ENCODE data around the gene CRYGD.

CRYGD gene

DNA sequence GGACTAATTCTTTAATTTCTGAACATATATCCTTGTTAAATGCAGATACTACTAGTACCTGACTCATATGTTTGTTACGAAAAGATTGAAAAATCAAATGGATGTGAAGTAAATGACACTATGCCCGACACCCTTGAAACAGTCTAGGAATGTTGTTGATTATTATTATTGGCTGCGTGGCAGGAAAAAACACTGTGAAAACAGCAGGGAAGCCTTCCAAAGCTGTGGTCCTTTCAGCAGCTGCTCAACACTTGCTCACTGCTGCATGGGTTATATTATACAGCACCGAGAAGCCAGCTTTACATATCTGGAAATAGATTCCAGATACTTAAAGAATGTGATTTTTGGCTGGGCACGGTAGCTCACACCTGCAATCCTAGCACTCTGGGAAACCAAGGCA is 26.5 kb downstream of the CRYGD start:
- H3K4me3 ChIP-seq (replicated peaks; ENCODE audit: low read depth, low read length), result no peak overlapping the region
- TF ChIP-seq, protein P1, sequence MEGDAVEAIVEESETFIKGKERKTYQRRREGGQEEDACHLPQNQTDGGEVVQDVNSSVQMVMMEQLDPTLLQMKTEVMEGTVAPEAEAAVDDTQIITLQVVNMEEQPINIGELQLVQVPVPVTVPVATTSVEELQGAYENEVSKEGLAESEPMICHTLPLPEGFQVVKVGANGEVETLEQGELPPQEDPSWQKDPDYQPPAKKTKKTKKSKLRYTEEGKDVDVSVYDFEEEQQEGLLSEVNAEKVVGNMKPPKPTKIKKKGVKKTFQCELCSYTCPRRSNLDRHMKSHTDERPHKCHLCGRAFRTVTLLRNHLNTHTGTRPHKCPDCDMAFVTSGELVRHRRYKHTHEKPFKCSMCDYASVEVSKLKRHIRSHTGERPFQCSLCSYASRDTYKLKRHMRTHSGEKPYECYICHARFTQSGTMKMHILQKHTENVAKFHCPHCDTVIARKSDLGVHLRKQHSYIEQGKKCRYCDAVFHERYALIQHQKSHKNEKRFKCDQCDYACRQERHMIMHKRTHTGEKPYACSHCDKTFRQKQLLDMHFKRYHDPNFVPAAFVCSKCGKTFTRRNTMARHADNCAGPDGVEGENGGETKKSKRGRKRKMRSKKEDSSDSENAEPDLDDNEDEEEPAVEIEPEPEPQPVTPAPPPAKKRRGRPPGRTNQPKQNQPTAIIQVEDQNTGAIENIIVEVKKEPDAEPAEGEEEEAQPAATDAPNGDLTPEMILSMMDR (IDR thresholded peaks at IDR 0.05; ENCODE audit: low read length, missing control alignments), result no peak
- peak; percentile 32 for DNase-seq (ENCODE audit: low read depth)

DNA sequence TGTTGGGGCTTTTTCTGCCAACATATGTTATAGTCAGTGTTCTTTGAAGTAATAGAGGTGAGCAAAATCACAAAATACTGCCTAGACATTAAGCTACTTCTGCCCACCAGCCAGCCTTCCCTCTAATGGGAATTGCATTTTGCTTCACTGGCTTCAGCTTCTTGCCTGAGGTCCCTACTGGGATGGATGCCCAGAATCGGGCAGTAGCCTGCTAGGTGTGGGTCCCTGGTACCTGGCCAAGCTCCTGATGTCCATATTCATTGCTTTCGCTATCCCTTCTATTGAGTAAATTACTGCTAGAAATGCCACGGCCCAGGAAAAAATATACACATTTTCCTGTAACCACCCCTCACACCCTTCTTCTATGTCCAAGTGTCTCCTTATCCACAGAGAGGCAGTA is 27.0 kb downstream of the CRYGD start:
- H3K4me3 ChIP-seq (replicated peaks; ENCODE audit: low read depth, low read length), result no peak overlapping the region
- DNase-seq (ENCODE audit: low read depth), result no peak
- TF ChIP-seq, protein P1 (IDR thresholded peaks at IDR 0.05; ENCODE audit: low read length, missing control alignments), result no peak

DNA sequence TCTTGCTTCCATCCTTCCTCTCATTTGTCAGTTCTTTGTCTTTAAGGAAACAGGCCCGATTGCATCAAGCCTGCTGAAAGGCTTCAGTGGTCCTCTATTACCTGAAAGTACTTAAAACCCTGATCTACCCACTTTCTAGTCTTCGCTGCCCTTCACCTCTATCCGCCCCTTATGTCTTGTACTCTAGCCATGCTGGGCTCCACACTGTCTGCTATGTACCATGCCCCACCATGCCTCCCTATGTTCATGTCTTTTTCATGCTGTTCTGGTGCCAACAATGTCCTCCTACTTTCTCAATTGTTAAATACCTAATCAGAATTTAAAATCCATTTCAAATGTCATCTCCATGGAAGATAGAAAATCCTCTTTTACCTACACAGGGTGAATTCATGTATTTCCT is 28.2 kb downstream of the CRYGD start:
- H3K4me3 ChIP-seq (replicated peaks; ENCODE audit: low read depth, low read length), result no peak overlapping the region
- DNase-seq (ENCODE audit: low read depth), result no peak
- TF ChIP-seq, protein P1 (IDR thresholded peaks at IDR 0.05; ENCODE audit: low read length, missing control alignments), result no peak

DNA sequence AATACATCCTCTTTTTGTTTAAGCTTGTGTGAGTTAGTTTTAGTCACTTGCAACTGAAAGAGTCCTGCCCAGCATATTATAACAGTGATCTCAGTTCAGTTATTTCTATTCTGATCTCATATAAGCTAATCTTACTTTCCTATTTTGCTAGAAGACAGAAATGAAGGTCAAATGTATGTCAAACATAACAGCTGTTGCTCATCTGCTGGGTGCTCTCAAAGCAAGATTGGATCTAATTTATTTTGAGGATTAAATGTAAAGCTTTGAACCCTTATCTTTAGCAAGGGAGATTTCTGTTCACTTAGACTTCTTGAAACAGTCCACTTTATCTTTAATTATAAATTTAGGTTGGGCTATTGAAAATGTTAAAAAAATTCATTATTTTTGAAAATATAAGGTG is 31.2 kb downstream of the CRYGD start:
- H3K4me3 ChIP-seq (replicated peaks; ENCODE audit: low read depth, low read length), result no peak overlapping the region
- TF ChIP-seq, protein P1 (IDR thresholded peaks at IDR 0.05; ENCODE audit: low read length, missing control alignments), result no peak
- DNase-seq (ENCODE audit: low read depth), result no peak

DNA sequence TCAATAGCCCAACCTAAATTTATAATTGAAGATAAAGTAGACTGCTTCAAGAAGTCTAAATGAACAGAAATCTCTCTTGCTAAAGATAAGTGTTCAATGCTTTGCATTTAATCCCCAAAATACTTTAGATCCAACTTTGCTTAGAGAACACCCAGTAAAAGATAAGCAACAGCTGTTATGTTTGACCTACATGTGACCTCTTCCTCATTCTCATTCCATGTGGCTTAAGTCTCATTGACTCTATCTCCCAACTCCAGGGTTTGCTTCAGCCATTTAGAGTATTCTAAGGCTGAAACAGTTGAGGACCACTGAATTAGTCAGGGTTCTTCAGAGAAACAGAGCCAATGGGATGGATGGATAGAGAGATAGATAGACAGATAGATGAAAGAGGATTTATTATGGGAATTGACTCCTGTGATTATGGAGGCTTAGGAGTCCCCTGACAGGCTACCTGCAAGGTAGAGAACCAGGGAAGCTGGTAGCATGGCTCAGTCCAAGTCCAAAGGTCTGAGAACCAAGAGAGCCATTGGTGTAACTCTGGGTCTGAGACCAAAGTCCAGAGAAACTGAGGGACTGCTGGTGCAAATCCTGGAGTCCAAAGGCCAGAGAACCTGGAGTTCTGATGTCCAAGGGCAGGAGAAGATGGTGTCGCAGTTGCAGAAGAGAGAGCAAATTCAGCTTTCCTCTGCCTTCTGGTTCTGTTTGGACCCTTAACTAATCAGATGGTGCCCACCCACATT is 32.1 kb downstream of the CRYGD start:
- TF ChIP-seq, protein P1 (IDR thresholded peaks at IDR 0.05; ENCODE audit: low read length, missing control alignments), result no peak
- H3K4me3 ChIP-seq (replicated peaks; ENCODE audit: low read depth, low read length), result no peak overlapping the region
- no peak for DNase-seq (ENCODE audit: low read depth)

DNA sequence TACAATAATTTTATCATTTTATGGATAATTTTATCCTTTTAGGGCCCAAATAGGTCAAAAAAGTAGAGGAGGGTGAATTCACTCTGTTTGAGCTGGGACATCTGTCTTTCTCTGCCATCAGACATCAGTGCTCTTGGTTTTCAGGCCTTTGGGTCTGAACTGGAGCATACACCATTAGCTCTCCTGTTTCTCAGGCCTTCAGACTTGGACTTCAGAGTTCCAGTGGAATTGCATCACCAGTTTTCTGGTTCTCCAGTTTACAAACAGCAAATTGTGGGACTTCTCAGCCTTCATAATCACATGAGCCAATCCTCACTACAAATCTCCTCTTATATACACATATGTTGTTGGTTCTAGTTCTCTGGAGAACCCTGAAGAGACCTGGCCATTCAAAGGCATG is 33.9 kb downstream of the CRYGD start:
- no peak overlapping the region for H3K4me3 ChIP-seq (replicated peaks; ENCODE audit: low read depth, low read length)
- TF ChIP-seq, protein P1 (IDR thresholded peaks at IDR 0.05; ENCODE audit: low read length, missing control alignments), result no peak
- DNase-seq (ENCODE audit: low read depth), result no peak

DNA sequence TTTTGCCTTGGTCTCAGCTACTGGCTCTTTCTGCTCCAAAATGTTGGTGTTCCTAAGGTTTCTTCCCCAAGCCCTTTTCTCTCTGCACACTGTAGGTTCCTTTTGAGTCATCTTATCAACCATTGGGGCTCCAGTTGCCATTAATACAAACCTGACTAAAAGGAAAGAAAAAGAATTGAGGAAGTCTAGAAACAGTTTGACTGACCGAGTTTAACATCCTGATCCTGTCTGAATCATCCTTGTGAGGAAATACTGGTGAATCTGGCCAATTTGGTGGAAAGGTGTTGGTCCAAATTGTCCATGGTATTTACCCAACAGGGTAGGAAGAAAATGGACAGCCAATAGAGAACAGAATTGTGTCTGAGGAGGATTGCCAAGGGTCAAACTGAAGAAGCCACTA is 38.3 kb downstream of the CRYGD start:
- no peak overlapping the region for H3K4me3 ChIP-seq (replicated peaks; ENCODE audit: low read depth, low read length)
- TF ChIP-seq, protein P1 (IDR thresholded peaks at IDR 0.05; ENCODE audit: low read length, missing control alignments), result no peak
- DNase-seq (ENCODE audit: low read depth), result no peak
